H1 (cell line): ENCODE measurements around the gene VPS35L.

Experiments
- BCL11A ChIP-seq, 2 experiments: IDR thresholded peaks; one replicate each; pipeline ENCODE4 v1.6.1; 2011; ENCODE audit warnings: low read depth in 2 of 2, low read length in 2 of 2, mild to moderate bottlenecking in 2 of 2
- CTCF ChIP-seq, 3 experiments: IDR thresholded peaks; 1 replicate in 2 of 3; 2 replicates in 1 of 3; pipeline versions ENCODE4 v1.5.1 to v1.6.1; 2011; ENCODE audit warnings: low read length in 3 of 3, mild to moderate bottlenecking in 3 of 3, inconsistent platforms in 2 of 3, low read depth in 1 of 3, moderate library complexity in 1 of 3; ENCODE audit not compliant: insufficient read depth in 1 of 3; ENCODE audit errors: control extremely low read depth in 1 of 3
- EZH2 ChIP-seq: fragments of 200-600 bp; sonication (generic); IDR thresholded peaks from 2 replicates; pipeline ENCODE4 v1.7.1; 2012; ENCODE audit warnings: low read depth, mild to moderate bottlenecking, moderate library complexity, low read length, inconsistent platforms; ENCODE audit not compliant: severe bottlenecking
- NANOG ChIP-seq: IDR thresholded peaks from 2 replicates; pipeline ENCODE4 v1.6.1; 2011; ENCODE audit warnings: low read length, low read depth, mild to moderate bottlenecking, inconsistent platforms; ENCODE audit not compliant: insufficient read depth, poor library complexity, severe bottlenecking
- SP1 ChIP-seq: IDR thresholded peaks from 2 replicates; pipeline ENCODE4 v1.6.1; 2011; ENCODE audit warnings: low read depth, low read length

GRCh38 chr16:19527161-19527560 lies 28.3 kb upstream of the VPS35L start:
- TF ChIP-seq CTCF (IDR thresholded peaks at IDR 0.05; ENCODE audit: control extremely low read depth in 1 of 3, insufficient read depth in 1 of 3, low read depth in 1 of 3, low read length in 3 of 3): no peak
- TF ChIP-seq BCL11A (IDR thresholded peaks at IDR 0.05; ENCODE audit: low read depth in 2 of 2, low read length in 2 of 2): no peak
- TF ChIP-seq NANOG: no peak
- no peak for TF ChIP-seq SP1
- no peak for TF ChIP-seq EZH2
